GM18520 (cell line): ENCODE data around the gene OR2V1.
"Not testable (repeated sequence)": the region's sequence is repeated elsewhere in the genome, so short reads cannot be mapped to it uniquely, and the experiment has no call there.

ENCODE experiments used
- ATAC-seq: cut with Tn5 transposase; IDR thresholded peaks from one replicate; pipeline ENCODE4 v1.9.1; 2021; ENCODE audit not compliant: unreplicated experiment

Gene OR2V1

GRCh38 chr5:181129601-181130000 is 1.4 kb downstream of the OR2V1 start:
- no peak for ATAC-seq

GRCh38 chr5:181127907-181128626 is 2.9 kb downstream of the OR2V1 start:
- ATAC-seq: no peak

- ATAC-seq: no peak
Measured at GRCh38 chr5:181127456-181127855, 3.5 kb downstream of the OR2V1 start.

DNA sequence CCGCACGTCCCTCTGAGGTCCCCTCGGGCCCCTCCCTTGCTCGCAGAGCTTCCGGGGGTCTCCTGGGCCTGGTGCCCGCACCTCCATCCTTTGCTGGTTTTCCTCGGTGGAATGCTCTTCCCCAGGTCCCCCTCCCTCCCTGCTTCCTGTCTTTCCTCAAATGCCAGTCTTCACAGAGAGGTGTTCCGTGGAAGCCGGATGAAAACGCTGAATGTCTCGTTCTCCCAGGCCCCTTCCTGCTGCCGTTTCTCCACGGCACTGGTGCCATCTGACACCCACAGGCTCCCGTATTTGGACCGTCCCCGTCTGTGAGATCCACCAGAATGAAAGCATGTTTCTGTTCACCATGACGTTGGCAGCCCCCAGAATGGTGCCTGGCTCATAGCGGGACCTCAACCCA is 4.1 kb downstream of the OR2V1 start:
- no peak for ATAC-seq

GRCh38 chr5:181124526-181124925 is 6.4 kb downstream of the OR2V1 start:
- ATAC-seq: no peak

- no peak for ATAC-seq
Measured at GRCh38 chr5:181121675-181122561, 9.1 kb downstream of the OR2V1 start.

DNA sequence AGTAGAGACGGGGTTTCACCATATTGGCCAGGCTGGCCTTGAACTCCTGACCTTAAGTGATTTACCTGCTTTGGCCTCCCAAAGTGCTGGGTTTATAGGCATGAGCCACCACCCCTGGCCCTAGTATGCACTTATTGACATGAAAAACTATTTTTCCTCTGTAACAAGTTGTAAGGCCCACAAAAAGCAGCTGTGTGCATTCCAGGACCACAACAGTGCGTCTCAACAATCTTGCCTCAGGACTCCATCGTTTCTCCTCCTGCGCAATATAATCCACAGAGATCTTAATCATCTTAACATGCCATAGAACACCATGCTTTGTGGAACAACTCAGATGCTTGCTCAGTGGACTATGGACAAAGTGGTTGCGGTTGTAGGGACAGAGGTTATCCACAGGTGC is 10.2 kb downstream of the OR2V1 start:
- ATAC-seq: no peak

GRCh38 chr5:181120306-181120705 is 10.7 kb downstream of the OR2V1 start:
- no peak for ATAC-seq

GRCh38 chr5:181119105-181119504 is 11.9 kb downstream of the OR2V1 start:
- ATAC-seq: no peak

DNA sequence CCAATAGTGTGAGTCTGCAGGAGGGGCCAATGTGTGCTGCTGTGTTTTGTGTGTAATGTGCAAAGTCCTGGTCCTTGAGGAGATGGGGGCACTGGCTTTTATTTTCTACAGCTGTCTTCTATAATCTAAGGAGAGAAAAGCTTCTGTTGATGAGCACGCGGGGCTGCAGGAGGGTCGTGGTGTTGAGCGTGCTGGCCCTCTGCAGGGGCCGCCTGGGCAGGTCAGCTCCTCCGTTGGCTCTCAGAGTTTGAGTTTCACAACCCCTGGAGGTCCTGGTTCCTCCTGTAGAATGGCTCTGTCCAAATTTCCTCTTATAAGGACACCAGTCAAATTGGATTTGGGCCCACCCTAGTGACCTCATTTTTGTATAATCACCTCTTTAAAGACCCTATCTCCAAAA is 12.6 kb downstream of the OR2V1 start:
- no peak for ATAC-seq

- ATAC-seq: no peak
Measured at GRCh38 chr5:181114844-181115778, 15.9 kb downstream of the OR2V1 start.

GRCh38 chr5:181114284-181114843 is 16.6 kb downstream of the OR2V1 start:
- no peak for ATAC-seq

GRCh38 chr5:181113572-181113971 is 17.4 kb downstream of the OR2V1 start:
- ATAC-seq: not testable (repeated sequence)

DNA sequence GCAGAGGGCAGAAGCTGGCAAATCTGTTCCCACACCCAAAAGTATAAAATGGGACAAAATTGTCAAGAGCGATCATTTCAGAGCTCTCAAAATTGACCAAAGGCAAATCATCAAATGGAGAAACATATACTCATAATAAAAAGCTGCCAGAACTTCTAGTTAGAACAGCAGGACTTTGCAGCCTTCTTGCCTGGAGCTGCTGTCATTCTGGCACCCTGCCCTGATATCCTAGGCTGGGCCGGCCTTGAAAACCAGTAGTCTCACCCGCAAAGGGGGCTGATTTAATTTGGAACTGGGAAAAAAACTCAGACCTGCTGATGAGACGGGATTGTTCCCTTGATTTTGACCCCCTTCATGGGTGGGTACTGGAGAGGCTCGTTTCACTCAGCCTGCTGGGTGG is 18.5 kb downstream of the OR2V1 start:
- no peak for ATAC-seq

DNA sequence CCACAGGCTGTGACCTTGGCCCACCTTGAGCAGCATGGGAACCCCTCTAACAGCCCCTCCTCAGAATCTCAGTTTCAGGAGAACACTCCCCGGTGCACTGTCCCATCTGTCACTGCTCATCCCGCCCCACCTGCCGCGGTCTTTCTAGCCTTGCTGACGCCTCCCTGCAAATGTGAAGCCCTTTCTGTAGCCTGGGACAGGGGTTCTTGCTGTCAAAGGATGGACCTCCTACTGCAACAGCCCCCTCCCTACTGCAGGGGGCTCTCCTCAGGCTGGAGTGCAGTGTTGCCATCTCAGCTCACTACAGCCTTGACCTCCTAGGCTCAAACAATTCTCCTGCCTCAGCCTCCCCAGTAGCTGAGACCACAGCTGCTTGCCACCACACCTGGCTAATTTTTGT is 20.0 kb downstream of the OR2V1 start:
- no peak for ATAC-seq

GRCh38 chr5:181109489-181110013 is 21.4 kb downstream of the OR2V1 start:
- ATAC-seq: no peak

GRCh38 chr5:181108578-181109165 is 22.3 kb downstream of the OR2V1 start:
- no peak for ATAC-seq

DNA sequence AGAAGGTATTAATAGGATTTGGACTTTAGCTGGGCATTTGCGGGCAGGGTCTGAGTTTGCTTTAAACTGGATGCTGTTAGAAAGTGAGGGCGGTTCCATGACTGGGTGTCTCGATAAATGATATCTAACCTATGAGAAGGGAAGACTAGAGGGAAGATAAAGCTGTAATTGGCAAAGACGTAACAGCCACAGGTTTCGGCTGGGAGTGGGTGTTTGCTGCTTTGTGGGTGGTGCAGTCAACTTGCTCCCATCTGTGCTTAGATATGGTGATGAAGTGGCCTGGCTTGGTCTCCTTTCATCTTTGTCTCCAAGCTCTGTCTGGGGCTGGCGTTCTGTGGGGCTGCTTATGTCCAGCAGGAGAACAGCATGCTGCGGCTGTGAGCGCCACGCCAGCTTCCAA is 23.3 kb downstream of the OR2V1 start:
- no peak for ATAC-seq

DNA sequence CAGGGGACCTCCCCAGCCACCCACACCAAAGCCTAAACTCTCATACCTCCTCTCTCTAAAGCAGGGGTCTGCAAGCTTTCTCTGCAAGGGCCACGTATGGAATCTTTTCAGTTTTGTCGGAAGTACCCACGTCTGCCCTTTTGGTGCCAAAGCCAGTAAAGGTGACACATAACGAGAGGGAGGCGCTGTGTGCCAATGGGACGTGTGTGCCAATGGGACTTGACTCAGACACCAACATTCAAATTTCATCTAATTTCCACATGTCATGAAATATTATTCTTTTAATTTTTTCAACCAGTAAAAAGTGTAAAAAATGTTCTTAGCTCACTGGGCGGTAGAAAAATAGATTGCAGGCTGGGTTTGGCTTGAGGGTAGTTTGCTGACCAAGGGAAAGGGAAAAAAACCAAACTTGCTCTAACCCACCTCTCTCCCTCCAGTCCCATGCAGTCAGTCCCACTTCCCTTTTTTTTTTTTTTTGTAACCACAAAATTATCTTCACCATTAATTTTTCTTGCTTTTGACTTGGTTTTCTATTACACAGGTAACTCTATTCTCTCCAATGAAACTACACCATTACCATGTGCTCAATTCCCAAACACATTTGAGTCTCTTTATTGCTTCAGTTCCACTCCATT is 25.5 kb downstream of the OR2V1 start:
- no peak for ATAC-seq
